ENCODE data around the gene B4GALT2.

B4GALT2 gene

GRCh38 chr1:44033041-44033575 lies 54.1 kb downstream of the B4GALT2 start:
- intact Hi-C loops (cut with micrococcal nuclease): loop anchor here (10.0 kb wide), 1 partner anchor 88 kb away; the partner anchor contains the start of gene IPO13

GRCh38 chr1:44033756-44034155 lies 54.7 kb downstream of the B4GALT2 start:
- peaks cover 35% of the 10 kb centered on the region for H3K27me3 Mint-ChIP-seq
- intact Hi-C loops (cut with micrococcal nuclease): loop anchor here (10.0 kb wide), 1 partner anchor 89 kb away; the partner anchor contains the start of gene IPO13

More at GRCh38 chr1:44033041-44033575, 54.1 kb downstream of the B4GALT2 start:
- H3K4me3 Mint-ChIP-seq: no peak overlapping the region
- H3K27ac Mint-ChIP-seq: no peak overlapping the region
- peaks cover 4% of the 10 kb centered on the region for H3K36me3 Mint-ChIP-seq (ENCODE audit: low read depth)
- H3K9me3 Mint-ChIP-seq: no peaks in the 10 kb centered on the region
- H3K27me3 Mint-ChIP-seq: peaks cover 41% of the 10 kb centered on the region
- peaks cover 30% of the 10 kb centered on the region for H3K4me1 Mint-ChIP-seq (ENCODE audit: low read depth)

GRCh38 chr1:44034423-44034822 lies 55.4 kb downstream of the B4GALT2 start:
- H3K36me3 Mint-ChIP-seq (ENCODE audit: low read depth): peaks cover 4% of the 10 kb centered on the region
- H3K9me3 Mint-ChIP-seq: no peaks in the 10 kb centered on the region
- H3K27me3 Mint-ChIP-seq: peaks cover 32% of the 10 kb centered on the region
- H3K4me1 Mint-ChIP-seq (ENCODE audit: low read depth): peaks cover 16% of the 10 kb centered on the region
- no peak overlapping the region for H3K4me3 Mint-ChIP-seq
- H3K27ac Mint-ChIP-seq: no peak overlapping the region
- intact Hi-C loops (cut with micrococcal nuclease): loop anchor here (10.0 kb wide), 1 partner anchor 90 kb away; the partner anchor contains the start of gene IPO13

More at GRCh38 chr1:44033756-44034155, 54.7 kb downstream of the B4GALT2 start:
- H3K9me3 Mint-ChIP-seq: no peaks in the 10 kb centered on the region
- H3K27ac Mint-ChIP-seq: no peak overlapping the region
- H3K4me3 Mint-ChIP-seq: no peak overlapping the region
- H3K36me3 Mint-ChIP-seq (ENCODE audit: low read depth): peaks cover 4% of the 10 kb centered on the region
- peaks cover 23% of the 10 kb centered on the region for H3K4me1 Mint-ChIP-seq (ENCODE audit: low read depth)

GRCh38 chr1:44034976-44035716 lies 56.1 kb downstream of the B4GALT2 start:
- Mint-ChIP-seq H3K27ac (peak overlapping the region; percentile 43), H3K36me3 (ENCODE audit: low read depth) (no peaks in the 10 kb centered on the region), H3K4me3 (no peak overlapping the region), H3K27me3 (peaks cover 29% of the 10 kb centered on the region), H3K4me1 (ENCODE audit: low read depth) (peaks cover 10% of the 10 kb centered on the region), H3K9me3 (no peaks in the 10 kb centered on the region)
- intact Hi-C loops (cut with micrococcal nuclease): loop anchor here (5.0 to 10.0 kb wide), 2 partner anchors 90 to 508 kb away; partner anchors contain the start of gene IPO13

- no peak overlapping the region for H3K4me3 Mint-ChIP-seq
- peak overlapping the region; percentile 43 for H3K27ac Mint-ChIP-seq
- H3K27me3 Mint-ChIP-seq: peaks cover 24% of the 10 kb centered on the region
These were observed 56.9 kb downstream of the B4GALT2 start for GRCh38 chr1:44035726-44036408.

GRCh38 chr1:44036409-44037139 lies 57.6 kb downstream of the B4GALT2 start:
- Mint-ChIP-seq H3K27me3 (peaks cover 17% of the 10 kb centered on the region), H3K36me3 (ENCODE audit: low read depth) (no peaks in the 10 kb centered on the region), H3K4me1 (ENCODE audit: low read depth) (peaks cover 3% of the 10 kb centered on the region), H3K4me3 (no peak overlapping the region), H3K9me3 (no peaks in the 10 kb centered on the region), H3K27ac (no peak overlapping the region)
- intact Hi-C loops (cut with micrococcal nuclease): loop anchor here (1.0 to 10.0 kb wide), 4 partner anchors 31 to 509 kb away; partner anchors contain the start of gene IPO13

More at GRCh38 chr1:44035726-44036408, 56.9 kb downstream of the B4GALT2 start:
- Mint-ChIP-seq H3K9me3 (no peaks in the 10 kb centered on the region), H3K36me3 (ENCODE audit: low read depth) (no peaks in the 10 kb centered on the region), H3K4me1 (ENCODE audit: low read depth) (peaks cover 10% of the 10 kb centered on the region)
- intact Hi-C loops (cut with micrococcal nuclease): loop anchor here (1.0 to 10.0 kb wide), 4 partner anchors 31 to 509 kb away; partner anchors contain the start of gene IPO13

GRCh38 chr1:44037154-44037553 lies 58.1 kb downstream of the B4GALT2 start:
- Mint-ChIP-seq H3K4me3 (no peak overlapping the region), H3K27ac (no peak overlapping the region), H3K4me1 (ENCODE audit: low read depth) (no peaks in the 10 kb centered on the region), H3K27me3 (peaks cover 11% of the 10 kb centered on the region), H3K9me3 (no peaks in the 10 kb centered on the region), H3K36me3 (ENCODE audit: low read depth) (no peaks in the 10 kb centered on the region)
- intact Hi-C loops (cut with micrococcal nuclease): loop anchor here (5.0 to 10.0 kb wide), 2 partner anchors 92 to 510 kb away; partner anchors contain the start of gene IPO13

GRCh38 chr1:44038876-44039657 lies 60.1 kb downstream of the B4GALT2 start:
- intact Hi-C loops (cut with micrococcal nuclease): loop anchor here (5.0 to 10.0 kb wide), 2 partner anchors 94 to 512 kb away; partner anchors contain the start of gene IPO13
- Mint-ChIP-seq H3K4me1 (ENCODE audit: low read depth) (no peaks in the 10 kb centered on the region), H3K36me3 (ENCODE audit: low read depth) (no peaks in the 10 kb centered on the region), H3K27ac (no peak overlapping the region), H3K27me3 (peaks cover 3% of the 10 kb centered on the region), H3K4me3 (no peak overlapping the region), H3K9me3 (no peaks in the 10 kb centered on the region)

- H3K27me3 Mint-ChIP-seq: peaks cover 4% of the 10 kb centered on the region
- peaks cover 4% of the 10 kb centered on the region for H3K4me1 Mint-ChIP-seq (ENCODE audit: low read depth)
- H3K36me3 Mint-ChIP-seq (ENCODE audit: low read depth): no peaks in the 10 kb centered on the region
- no peak overlapping the region for H3K4me3 Mint-ChIP-seq
- no peaks in the 10 kb centered on the region for H3K9me3 Mint-ChIP-seq
- H3K27ac Mint-ChIP-seq: no peak overlapping the region
- intact Hi-C loops (cut with micrococcal nuclease): no loop called here
These were observed 61.4 kb downstream of the B4GALT2 start for GRCh38 chr1:44040418-44040817.

All from dendritic cell treated with granulocyte-macrophage colony-stimulating factor and Interleukin-4, amounts not matched to agents 40 ng/mL and 50 ng/mL, for 4 days (primary cell).